RWPE2 (cell line): Measurements from ENCODE around the gene RAB3GAP1.
"Not testable (repeated sequence)": the region's sequence is repeated elsewhere in the genome, so short reads cannot be mapped to it uniquely, and the experiment has no call there.

Experiments
- ATAC-seq: fragments of 200-7000 bp; cut with Tn5 transposase; 3 replicates; pipeline ENCODE4 v1.9.1; 2021; ENCODE audit warnings: low read depth
- DNase-seq: peaks from one replicate; pipeline ENCODE4 v3.0.0-alpha.2; 2020; ENCODE audit warnings: low spot score
- H3K27ac ChIP-seq: fragments of 450-650 bp; 2 replicates; pipeline ENCODE4 v1.5.1; 2017; ENCODE audit warnings: mild to moderate bottlenecking; ENCODE audit not compliant: poor library complexity, severe bottlenecking
- H3K27me3 ChIP-seq: fragments of 250-450 bp; sonication (Bioruptor Pico); 2 replicates; pipeline ENCODE4 v1.5.1; 2021; ENCODE audit warnings: mild to moderate bottlenecking, moderate library complexity; ENCODE audit not compliant: insufficient read depth, poor library complexity, severe bottlenecking
- H3K36me3 ChIP-seq: fragments of 250-450 bp; sonication (Bioruptor Pico); 2 replicates; pipeline ENCODE4 v1.5.1; 2020; ENCODE audit warnings: low read depth, mild to moderate bottlenecking, moderate library complexity
- H3K4me1 ChIP-seq: fragments of 250-450 bp; sonication (Bioruptor Pico); 2 replicates; pipeline ENCODE4 v1.5.1; 2021; ENCODE audit warnings: mild to moderate bottlenecking, moderate library complexity; ENCODE audit not compliant: insufficient read depth, poor library complexity, severe bottlenecking
- H3K4me3 ChIP-seq: fragments of 250-450 bp; sonication (Bioruptor Pico); 2 replicates; pipeline ENCODE4 v1.5.1; 2021; ENCODE audit warnings: mild to moderate bottlenecking, moderate library complexity; ENCODE audit not compliant: severe bottlenecking
- H3K9me3 ChIP-seq: fragments of 250-450 bp; sonication (Bioruptor Pico); 2 replicates; pipeline ENCODE4 v1.5.1; 2021; ENCODE audit warnings: mild to moderate bottlenecking, moderate library complexity; ENCODE audit not compliant: severe bottlenecking
- CTCF ChIP-seq: fragments of 450-650 bp; IDR thresholded peaks from one replicate; pipeline ENCODE4 v1.5.1; 2017; ENCODE audit warnings: mild to moderate bottlenecking, moderate library complexity; ENCODE audit not compliant: poor library complexity, severe bottlenecking

The RAB3GAP1 gene

GRCh38 chr2:135097532-135098231 lies 45.6 kb downstream of the RAB3GAP1 start:
- no peak overlapping the region for H3K4me3 ChIP-seq
- peaks cover 55% of the 10 kb centered on the region for H3K36me3 ChIP-seq
- no peaks in the 10 kb centered on the region for H3K9me3 ChIP-seq
- no peaks in the 10 kb centered on the region for H3K27me3 ChIP-seq
- no peak for TF ChIP-seq CTCF
- DNase-seq = no peak
- no peak overlapping the region for H3K27ac ChIP-seq
- H3K4me1 ChIP-seq = peaks cover 31% of the 10 kb centered on the region
- ATAC-seq = no peak

- TF ChIP-seq CTCF = no peak
- Histone ChIP-seq H3K4me3 (no peak overlapping the region), H3K36me3 (peaks cover 49% of the 10 kb centered on the region)
Measured at GRCh38 chr2:135099802-135100483, 47.9 kb downstream of the RAB3GAP1 start.

GRCh38 chr2:135103843-135104242 lies 51.8 kb downstream of the RAB3GAP1 start:
- Histone ChIP-seq H3K4me3 (no peak overlapping the region), H3K27me3 (no peaks in the 10 kb centered on the region), H3K4me1 (no peaks in the 10 kb centered on the region), H3K9me3 (no peaks in the 10 kb centered on the region), H3K36me3 (peaks cover 23% of the 10 kb centered on the region), H3K27ac (no peak overlapping the region)
- no peak for ATAC-seq
- no peak for TF ChIP-seq CTCF
- no peak for DNase-seq

More at GRCh38 chr2:135099802-135100483, 47.9 kb downstream of the RAB3GAP1 start:
- no peak for ATAC-seq
- no peaks in the 10 kb centered on the region for H3K27me3 ChIP-seq
- no peaks in the 10 kb centered on the region for H3K9me3 ChIP-seq
- DNase-seq = no peak
- peaks cover 20% of the 10 kb centered on the region for H3K4me1 ChIP-seq
- H3K27ac ChIP-seq = no peak overlapping the region

- H3K9me3 ChIP-seq, H3K27ac ChIP-seq, H3K4me3 ChIP-seq, DNase-seq, H3K4me1 ChIP-seq, H3K27me3 ChIP-seq, ATAC-seq: not testable (repeated sequence)
- peaks cover 23% of the 10 kb centered on the region for H3K36me3 ChIP-seq
Measured at GRCh38 chr2:135105513-135106316, 53.6 kb downstream of the RAB3GAP1 start.

- Histone ChIP-seq H3K4me3 (no peak overlapping the region), H3K36me3 (peaks cover 45% of the 10 kb centered on the region), H3K4me1 (no peaks in the 10 kb centered on the region), H3K9me3 (no peaks in the 10 kb centered on the region), H3K27ac (no peak overlapping the region), H3K27me3 (no peaks in the 10 kb centered on the region)
- TF ChIP-seq CTCF = no peak
- no peak for ATAC-seq
- no peak for DNase-seq
Measured at GRCh38 chr2:135113322-135113721, 61.2 kb downstream of the RAB3GAP1 start.
